Thoracic aorta (tissue), 2 donors: Measurements from ENCODE around the gene PROC. TPM values are rescaled to one million over a fixed set of nuclear protein-coding genes. Genes with fewer than 3 reads are reported as not detected.

Experiments used
- ATAC-seq: fragments of 150-250 bp; one replicate; pipeline ENCODE4 v1.8.0; 2017; ENCODE audit warnings: low read depth; ENCODE audit not compliant: insufficient number of reproducible peaks, low FRiP score
- DNase-seq: peaks from one replicate; pipeline ENCODE4 v3.0.0-alpha.2; 2020; ENCODE audit warnings: low spot score
- H3K27ac ChIP-seq, 2 donors: fragments of 200-600 bp; sonication (generic); 1 replicate in 1 of 2; 2 replicates in 1 of 2; pipeline ENCODE4 v1.5.1; 2016; ENCODE audit warnings: mild to moderate bottlenecking in 2 of 2, moderate library complexity in 2 of 2
- H3K27me3 ChIP-seq: fragments of 200-600 bp; sonication (generic); replicated peaks from 2 replicates; pipeline ENCODE4 v1.6.0; 2016; ENCODE audit warnings: mild to moderate bottlenecking; ENCODE audit not compliant: insufficient read depth
- H3K36me3 ChIP-seq: fragments of 200-600 bp; sonication (generic); one replicate; pipeline ENCODE4 v1.5.1; 2016
- H3K4me1 ChIP-seq, 2 donors: fragments of 200-600 bp; sonication (generic); 1 replicate in 1 of 2; 2 replicates in 1 of 2; pipeline versions ENCODE4 v1.5.1 to v1.6.0; 2016; ENCODE audit warnings: low read depth in 2 of 2, mild to moderate bottlenecking in 1 of 2; ENCODE audit not compliant: control insufficient read depth in 1 of 2
- H3K4me3 ChIP-seq: fragments of 200-600 bp; sonication (generic); 2 replicates; pipeline ENCODE4 v1.5.1; 2016; ENCODE audit warnings: mild to moderate bottlenecking
- H3K9me3 ChIP-seq: fragments of 200-600 bp; sonication (generic); 2 replicates; pipeline ENCODE4 v1.5.1; 2016
- total RNA-seq, 2 donors: library from RNA; depleted of rRNA; stranded (reverse); fragments of >200 nt; gene quantifications; one replicate each; pipeline versions ENCODE4 v1.1.0 to v1.2.3, GENCODE V29; 2016
- TF ChIP-seq, protein P1 (sequence below): fragments of 200-600 bp; sonication (generic); IDR thresholded peaks from one replicate; pipeline ENCODE4 v1.5.1; 2019; ENCODE audit warnings: antibody characterized with exemption

PROC gene
- total RNA-seq, 2 donors from 2014 or later = not detected

DNA sequence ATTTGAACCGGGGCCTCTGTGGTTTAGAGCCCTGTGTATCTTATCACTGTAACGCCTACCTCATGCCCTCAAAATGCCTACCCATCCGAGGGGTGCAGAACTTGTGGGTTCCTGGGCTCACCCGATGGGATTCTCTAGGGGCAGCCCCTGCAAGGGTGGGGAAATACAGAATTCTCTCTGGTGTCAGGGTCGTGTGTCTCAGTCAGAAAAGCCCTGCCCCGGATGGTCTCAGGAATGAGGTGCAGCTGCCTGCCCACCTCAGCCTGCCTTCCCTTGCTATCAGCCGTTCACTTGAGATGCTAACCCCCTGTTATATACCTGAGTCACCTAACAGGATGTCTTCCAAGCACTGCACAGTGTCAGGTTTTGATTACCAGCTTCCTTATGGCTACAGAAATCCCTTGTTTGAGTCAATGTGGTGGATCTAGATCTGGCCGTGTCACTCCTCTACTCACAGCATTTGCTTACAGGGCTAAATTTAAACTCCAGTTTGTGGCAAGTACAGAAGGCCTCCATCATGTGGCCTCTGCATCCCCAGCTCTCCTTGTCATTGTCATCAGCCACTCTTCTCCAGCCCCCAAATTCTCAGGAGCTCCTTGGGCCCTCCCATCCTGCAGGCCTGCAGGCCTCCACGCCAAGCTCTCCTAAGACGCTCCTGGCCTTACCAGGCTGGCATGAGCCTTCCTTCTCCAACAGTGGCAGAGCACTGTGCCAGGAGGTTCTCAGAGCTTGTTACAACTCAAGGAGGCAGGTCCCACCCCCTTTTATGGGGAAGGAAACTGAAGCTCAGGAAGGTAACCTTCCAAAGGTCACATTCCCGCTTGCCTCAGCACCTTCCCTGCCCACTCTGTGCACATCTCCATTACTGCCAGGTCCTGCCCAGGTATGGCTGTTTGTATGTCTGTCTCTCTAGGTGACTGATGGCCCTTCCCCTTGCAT lies 16.2 kb upstream of the PROC start:
- Histone ChIP-seq H3K27me3 (no peaks in the 10 kb centered on the region), H3K9me3 (no peaks in the 10 kb centered on the region), H3K4me3 (no peak overlapping the region), H3K36me3 (no peaks in the 10 kb centered on the region), H3K4me1 (peaks cover 24 to 54% of the 10 kb centered on the region in 2 donors), H3K27ac (no peak overlapping the region)
- ATAC-seq (no peak), DNase-seq (no peak)
- TF ChIP-seq, protein P1, sequence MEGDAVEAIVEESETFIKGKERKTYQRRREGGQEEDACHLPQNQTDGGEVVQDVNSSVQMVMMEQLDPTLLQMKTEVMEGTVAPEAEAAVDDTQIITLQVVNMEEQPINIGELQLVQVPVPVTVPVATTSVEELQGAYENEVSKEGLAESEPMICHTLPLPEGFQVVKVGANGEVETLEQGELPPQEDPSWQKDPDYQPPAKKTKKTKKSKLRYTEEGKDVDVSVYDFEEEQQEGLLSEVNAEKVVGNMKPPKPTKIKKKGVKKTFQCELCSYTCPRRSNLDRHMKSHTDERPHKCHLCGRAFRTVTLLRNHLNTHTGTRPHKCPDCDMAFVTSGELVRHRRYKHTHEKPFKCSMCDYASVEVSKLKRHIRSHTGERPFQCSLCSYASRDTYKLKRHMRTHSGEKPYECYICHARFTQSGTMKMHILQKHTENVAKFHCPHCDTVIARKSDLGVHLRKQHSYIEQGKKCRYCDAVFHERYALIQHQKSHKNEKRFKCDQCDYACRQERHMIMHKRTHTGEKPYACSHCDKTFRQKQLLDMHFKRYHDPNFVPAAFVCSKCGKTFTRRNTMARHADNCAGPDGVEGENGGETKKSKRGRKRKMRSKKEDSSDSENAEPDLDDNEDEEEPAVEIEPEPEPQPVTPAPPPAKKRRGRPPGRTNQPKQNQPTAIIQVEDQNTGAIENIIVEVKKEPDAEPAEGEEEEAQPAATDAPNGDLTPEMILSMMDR = no peak

DNA sequence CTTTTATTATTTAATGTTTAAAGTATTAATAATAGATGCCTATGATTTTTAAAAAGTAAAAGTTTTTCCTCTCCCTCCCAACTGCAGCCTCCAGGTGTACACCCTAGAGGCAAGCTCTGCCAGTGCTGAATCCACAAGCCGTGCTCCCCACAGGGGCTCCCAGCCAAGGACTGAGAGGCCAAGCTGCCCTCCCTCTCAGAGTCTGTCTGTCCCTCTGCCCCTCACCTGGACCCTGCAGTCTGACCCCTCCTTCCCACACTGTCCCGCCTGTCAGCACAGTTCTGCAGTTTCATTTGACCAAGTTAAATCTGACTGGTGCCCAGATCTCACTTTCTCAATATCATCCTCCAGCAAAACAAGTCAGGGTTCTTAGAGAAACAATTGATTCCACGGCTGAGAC lies 14.8 kb upstream of the PROC start:
- DNase-seq (no peak), ATAC-seq (no peak)
- Histone ChIP-seq H3K27ac (no peak overlapping the region), H3K36me3 (no peaks in the 10 kb centered on the region), H3K4me3 (no peak overlapping the region), H3K27me3 (no peaks in the 10 kb centered on the region), H3K4me1 (peaks cover 27 to 53% of the 10 kb centered on the region in 2 donors), H3K9me3 (no peaks in the 10 kb centered on the region)
- TF ChIP-seq, protein P1 = no peak

DNA sequence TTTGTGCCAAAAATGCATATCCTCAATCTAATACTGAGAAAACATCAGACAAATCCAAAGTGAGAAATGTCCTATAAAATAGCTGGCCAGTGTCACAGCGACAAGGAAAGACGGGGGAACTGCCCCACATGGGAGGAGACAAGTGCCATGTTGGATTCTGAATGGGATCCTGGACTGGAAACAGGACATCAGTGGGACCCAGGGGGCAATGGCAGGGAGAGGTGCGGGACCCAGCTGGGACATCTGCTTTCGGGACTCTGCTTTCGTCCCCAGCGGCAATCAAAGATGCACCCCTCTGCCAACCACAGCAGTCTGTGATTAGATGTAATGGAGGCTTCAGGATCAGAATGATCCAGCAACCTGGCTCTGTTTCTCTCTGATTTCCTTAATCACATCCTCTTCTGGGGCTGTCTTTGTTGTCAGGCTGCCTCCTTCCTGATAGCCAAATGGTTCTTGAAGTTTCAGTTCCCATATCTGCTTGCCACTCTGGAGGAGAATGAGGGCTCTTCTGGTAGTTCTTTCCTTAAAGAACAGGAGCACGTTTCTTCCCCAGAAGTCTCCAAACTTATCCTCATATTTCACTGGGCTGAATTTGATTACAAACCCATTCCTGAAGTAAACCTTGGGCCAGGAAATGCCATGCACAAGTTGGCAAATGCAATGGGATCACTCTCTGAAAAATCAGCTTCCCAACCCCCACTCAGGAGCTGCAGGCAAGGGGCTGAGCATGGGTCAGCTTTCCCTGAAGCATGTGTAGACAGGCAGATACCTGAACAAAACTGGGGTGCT lies 13.6 kb upstream of the PROC start:
- H3K27me3 ChIP-seq = no peaks in the 10 kb centered on the region
- ATAC-seq = no peak
- no peak overlapping the region for H3K4me3 ChIP-seq
- TF ChIP-seq, protein P1 = no peak
- peak overlapping the region; percentile 76 to 85 for H3K27ac ChIP-seq
- H3K4me1 ChIP-seq = peaks cover 33 to 52% of the 10 kb centered on the region in 2 donors
- no peak for DNase-seq
- H3K9me3 ChIP-seq = no peaks in the 10 kb centered on the region
- H3K36me3 ChIP-seq = no peaks in the 10 kb centered on the region

DNA sequence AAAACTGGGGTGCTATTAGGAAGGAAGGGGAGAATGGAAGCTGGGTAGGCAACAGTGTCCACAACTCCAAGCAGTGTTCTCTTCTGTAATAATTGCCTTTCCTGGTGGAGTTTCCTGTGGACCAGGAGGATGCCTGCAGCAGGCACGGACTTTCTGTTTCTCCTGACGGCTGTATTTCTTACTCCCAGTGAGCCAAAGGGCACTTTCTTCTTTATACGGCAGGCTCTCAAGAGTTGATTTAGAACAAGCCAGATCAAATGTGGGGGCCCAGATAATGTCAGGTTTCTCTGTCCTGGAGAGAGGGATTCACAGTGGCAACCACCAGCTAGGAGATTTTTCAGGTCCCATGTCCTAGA lies 13.0 kb upstream of the PROC start:
- no peak overlapping the region for H3K4me3 ChIP-seq
- ATAC-seq (no peak), DNase-seq (no peak)
- H3K27me3 ChIP-seq = no peaks in the 10 kb centered on the region
- TF ChIP-seq, protein P1 = no peak
- H3K4me1 ChIP-seq = peaks cover 37 to 58% of the 10 kb centered on the region in 2 donors
- no peaks in the 10 kb centered on the region for H3K36me3 ChIP-seq
- peak overlapping the region; percentile 76 to 85 for H3K27ac ChIP-seq
- H3K9me3 ChIP-seq = no peaks in the 10 kb centered on the region

DNA sequence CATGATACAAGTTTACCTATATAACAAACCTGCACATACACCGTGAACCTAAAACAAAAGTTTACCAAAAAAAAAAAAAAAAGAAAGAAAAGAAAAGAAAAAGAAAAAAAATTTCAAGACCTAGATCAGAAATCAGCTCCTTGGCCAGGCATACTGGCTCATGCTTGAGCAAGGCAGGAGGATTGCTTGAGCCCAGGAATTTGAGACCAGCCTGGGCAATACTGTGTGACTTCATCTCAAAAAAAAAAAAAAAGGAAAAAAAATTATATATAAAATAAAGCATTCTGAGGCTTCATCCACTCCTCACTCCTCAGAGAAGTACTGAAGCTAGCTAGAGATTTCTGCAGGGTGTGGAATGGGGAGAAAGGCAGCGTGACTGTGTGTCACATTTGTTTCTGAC lies 11.8 kb upstream of the PROC start:
- H3K27ac ChIP-seq = peak overlapping the region; percentile 76 to 85
- H3K4me3 ChIP-seq = no peak overlapping the region
- H3K9me3 ChIP-seq = no peaks in the 10 kb centered on the region
- no peaks in the 10 kb centered on the region for H3K36me3 ChIP-seq
- DNase-seq = no peak
- ATAC-seq = no peak
- no peaks in the 10 kb centered on the region for H3K27me3 ChIP-seq
- H3K4me1 ChIP-seq = peaks cover 46 to 70% of the 10 kb centered on the region in 2 donors
- TF ChIP-seq, protein P1 = no peak
